ENCODE measurements around the gene MRPS34.
A peak's percentile ranks its signal among the peaks of the same experiment; 100 is the strongest.
"Not testable (repeated sequence)": the region's sequence is repeated elsewhere in the genome, so short reads cannot be mapped to it uniquely, and the experiment has no call there.

The MRPS34 gene

DNA sequence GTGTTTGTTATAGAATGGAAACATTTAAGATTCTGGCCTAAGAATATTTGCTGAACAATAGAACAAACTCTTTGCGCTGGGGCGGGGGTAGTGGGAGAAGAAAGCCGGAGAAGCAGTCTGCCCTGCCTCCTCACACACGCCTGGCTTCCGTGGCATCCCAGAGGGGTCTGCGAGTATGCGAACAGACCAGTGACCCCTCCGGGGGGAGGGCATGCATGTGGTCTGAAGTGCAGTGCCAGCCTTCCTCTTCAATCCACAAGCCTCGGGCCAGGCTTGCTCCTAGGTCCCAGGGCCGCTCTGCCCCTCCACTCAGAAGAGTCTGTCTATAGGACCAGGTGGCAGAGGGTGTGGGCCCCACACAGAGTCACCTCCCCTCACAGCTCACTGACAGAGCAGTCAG, 34.7 kb upstream of the MRPS34 start:
- DNase-seq (ENCODE audit: extremely low read depth, insufficient read length): no peak
- H3K4me3 ChIP-seq (replicated peaks; ENCODE audit: low read depth, low read length): no peak overlapping the region
- H3K36me3 ChIP-seq (ENCODE audit: control insufficient read depth, insufficient read depth, low read length): peaks cover 7% of the 10 kb centered on the region
- no peaks in the 10 kb centered on the region for H3K27me3 ChIP-seq (replicated peaks; ENCODE audit: control insufficient read depth, insufficient read depth, low read length)
- TF ChIP-seq CTCF (IDR thresholded peaks at IDR 0.05; ENCODE audit: insufficient read depth, low read length, poor library complexity, severe bottlenecking): no peak

DNA sequence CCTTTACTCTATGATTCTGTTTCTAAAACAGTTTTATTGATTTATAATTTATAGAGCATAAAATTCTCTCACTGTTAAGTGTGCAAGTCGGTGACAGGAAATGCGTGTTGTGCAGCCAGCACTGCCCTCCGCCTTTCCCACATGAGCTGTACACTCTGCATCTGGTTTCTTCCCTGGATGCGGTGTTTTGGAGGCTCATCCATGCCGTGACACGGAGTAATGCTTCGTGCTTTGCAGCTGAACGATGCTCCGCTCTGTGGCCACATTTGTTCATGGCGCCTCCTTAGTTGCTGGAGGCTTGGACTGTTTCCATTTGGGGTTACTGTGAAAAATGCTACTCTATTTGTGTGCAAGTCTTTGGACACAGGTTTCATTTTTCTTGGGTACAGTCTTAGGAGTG, 27.8 kb upstream of the MRPS34 start:
- H3K36me3 ChIP-seq (ENCODE audit: control insufficient read depth, insufficient read depth, low read length): no peaks in the 10 kb centered on the region
- no peak overlapping the region for H3K4me3 ChIP-seq (replicated peaks; ENCODE audit: low read depth, low read length)
- DNase-seq (ENCODE audit: extremely low read depth, insufficient read length): no peak
- TF ChIP-seq CTCF (IDR thresholded peaks at IDR 0.05; ENCODE audit: insufficient read depth, low read length, poor library complexity, severe bottlenecking): no peak
- H3K27me3 ChIP-seq (replicated peaks; ENCODE audit: control insufficient read depth, insufficient read depth, low read length): no peaks in the 10 kb centered on the region

GRCh38 chr16:1799263-1799662, 26.3 kb upstream of the MRPS34 start:
- not testable (repeated sequence) for H3K4me3 ChIP-seq (replicated peaks; ENCODE audit: low read depth, low read length); DNase-seq (ENCODE audit: extremely low read depth, insufficient read length); H3K27me3 ChIP-seq (replicated peaks; ENCODE audit: control insufficient read depth, insufficient read depth, low read length); H3K36me3 ChIP-seq (ENCODE audit: control insufficient read depth, insufficient read depth, low read length)

- H3K36me3 ChIP-seq (ENCODE audit: control insufficient read depth, insufficient read depth, low read length): peaks cover 3% of the 10 kb centered on the region
- no peak overlapping the region for H3K4me3 ChIP-seq (replicated peaks; ENCODE audit: low read depth, low read length)
- H3K27me3 ChIP-seq (replicated peaks; ENCODE audit: control insufficient read depth, insufficient read depth, low read length): no peaks in the 10 kb centered on the region
- no peak for DNase-seq (ENCODE audit: extremely low read depth, insufficient read length)
- TF ChIP-seq CTCF (IDR thresholded peaks at IDR 0.05; ENCODE audit: insufficient read depth, low read length, poor library complexity, severe bottlenecking): no peak
These were observed 22.2 kb upstream of the MRPS34 start for GRCh38 chr16:1794908-1795666.

- Histone ChIP-seq H3K36me3 (ENCODE audit: control insufficient read depth, insufficient read depth, low read length) (peaks cover 3% of the 10 kb centered on the region), H3K27me3 (replicated peaks; ENCODE audit: control insufficient read depth, insufficient read depth, low read length) (no peaks in the 10 kb centered on the region), H3K4me3 (replicated peaks; ENCODE audit: low read depth, low read length) (no peak overlapping the region)
- no peak for TF ChIP-seq CTCF (IDR thresholded peaks at IDR 0.05; ENCODE audit: insufficient read depth, low read length, poor library complexity, severe bottlenecking)
- peak; percentile 7 for DNase-seq (ENCODE audit: extremely low read depth, insufficient read length)
These were observed 21.4 kb upstream of the MRPS34 start for GRCh38 chr16:1794221-1794871.

GRCh38 chr16:1793578-1794220, 20.8 kb upstream of the MRPS34 start, which contains the start of gene IGFALS:
Gene IGFALS, minus strand, starts transcription at chr16:1793705. Its CDS starts 53 bp downstream, at chr16:1793652.
- no peaks in the 10 kb centered on the region for H3K27me3 ChIP-seq (replicated peaks; ENCODE audit: control insufficient read depth, insufficient read depth, low read length)
- DNase-seq (ENCODE audit: extremely low read depth, insufficient read length): no peak
- no peak for TF ChIP-seq CTCF (IDR thresholded peaks at IDR 0.05; ENCODE audit: insufficient read depth, low read length, poor library complexity, severe bottlenecking)
- no peak within 1 kb of the TSS for H3K4me3 ChIP-seq (replicated peaks; ENCODE audit: low read depth, low read length)
- H3K36me3 ChIP-seq (ENCODE audit: control insufficient read depth, insufficient read depth, low read length): peaks cover 3% of the 10 kb centered on the region

All from GM06990 (cell line).